ENCODE results near the gene RELCH. TPM values are rescaled to one million over a fixed set of nuclear protein-coding genes. Genes with fewer than 3 reads are reported as not detected.

The RELCH gene
- total RNA-seq, 4 donors from 2014 or later = 46.7 to 77.9 (median 55.0) TPM

GRCh38 chr18:62326646-62327348 lies 139.7 kb downstream of the RELCH start:
- no peak overlapping the region for H3K4me3 ChIP-seq (ENCODE audit: low read depth, poor library complexity, severe bottlenecking)
- no peak for TF ChIP-seq POLR2A (IDR thresholded peaks at IDR 0.05)
- TF ChIP-seq CTCF (IDR thresholded peaks at IDR 0.05) = no peak
- DNase-seq (ENCODE audit: low spot score in 2 of 2) = no peak
- WGBS, 2 donors = 54 to 55% methylated on average over 11 to 12 of the region's 12 CpGs
- intact Hi-C loops (cut with DNase I; ENCODE audit: low total_unique reads) = no loop called here

DNA sequence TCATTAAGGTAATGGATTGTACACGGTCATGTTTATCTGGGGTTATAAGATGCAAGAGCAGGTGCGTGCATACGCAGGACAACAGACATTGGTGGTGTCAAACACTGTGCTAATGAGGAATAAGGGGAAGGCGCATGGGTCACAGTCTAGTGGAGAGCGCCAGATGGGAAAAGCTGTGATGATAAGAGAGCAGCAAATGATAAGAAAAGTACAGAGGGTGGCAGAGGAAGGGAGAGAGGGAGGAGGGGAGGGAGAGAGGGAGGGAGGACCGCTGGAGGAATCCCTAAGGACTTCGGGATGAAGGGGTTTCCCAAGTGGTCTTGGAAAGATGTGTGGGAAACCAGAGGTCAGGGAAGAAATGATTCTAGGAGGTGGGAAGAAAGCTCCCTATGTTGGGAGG lies 140.9 kb downstream of the RELCH start:
- no peak overlapping the region for H3K4me3 ChIP-seq (ENCODE audit: low read depth, poor library complexity, severe bottlenecking)
- 82 to 84% methylated on average over 7 of the region's 7 CpGs for WGBS, 2 donors
- DNase-seq (ENCODE audit: low spot score in 2 of 2) = no peak

GRCh38 chr18:62328586-62329525 lies 141.8 kb downstream of the RELCH start:
- no peak for DNase-seq (ENCODE audit: low spot score in 2 of 2)
- no peak overlapping the region for H3K4me3 ChIP-seq (ENCODE audit: low read depth, poor library complexity, severe bottlenecking)
- intact Hi-C loops (cut with DNase I; ENCODE audit: low total_unique reads) = no loop called here
- 74 to 75% methylated on average over 6 of the region's 6 CpGs for WGBS, 2 donors
- TF ChIP-seq CTCF (IDR thresholded peaks at IDR 0.05) = no peak
- TF ChIP-seq POLR2A (IDR thresholded peaks at IDR 0.05) = no peak

More for the DNA sequence above, 140.9 kb downstream of the RELCH start:
- TF ChIP-seq POLR2A (IDR thresholded peaks at IDR 0.05) (no peak), CTCF (IDR thresholded peaks at IDR 0.05) (no peak)
- intact Hi-C loops (cut with DNase I; ENCODE audit: low total_unique reads) = no loop called here

DNA sequence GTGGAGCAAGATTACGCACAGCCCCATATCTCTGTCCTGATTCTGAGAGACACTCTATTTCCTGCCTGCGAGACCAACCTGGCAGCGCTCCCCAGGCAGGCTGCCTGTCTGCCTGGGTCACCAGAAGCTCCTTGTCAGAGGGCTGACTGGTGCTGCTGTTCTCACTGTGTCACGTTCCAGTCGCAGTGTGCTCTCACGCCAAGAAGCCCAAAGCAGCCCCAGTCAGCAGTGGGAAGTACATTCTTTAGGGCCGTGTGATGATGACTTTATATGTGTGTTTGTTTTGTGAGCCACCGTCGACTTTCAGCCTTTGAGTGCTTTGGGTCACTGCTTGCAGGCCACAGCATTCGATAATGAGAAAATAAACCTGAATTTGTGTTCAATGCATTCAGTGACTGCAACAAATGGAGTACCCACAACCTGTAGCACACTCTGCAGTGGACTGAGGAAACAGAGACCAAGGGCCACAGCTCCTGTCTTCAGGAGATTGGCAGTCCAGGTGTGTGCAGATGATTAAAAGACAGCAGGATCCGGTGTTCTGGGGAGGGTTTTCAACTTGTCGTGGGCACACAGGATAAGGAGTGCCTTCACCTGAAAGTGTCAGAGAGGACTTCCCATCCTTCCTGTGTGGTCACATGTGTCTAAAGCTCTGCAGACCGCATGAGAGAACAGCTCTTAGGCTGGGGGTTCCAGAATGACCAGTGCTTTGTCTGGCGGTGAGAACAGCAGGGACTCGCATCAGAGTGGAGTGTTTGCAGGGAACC lies 142.8 kb downstream of the RELCH start:
- DNase-seq (ENCODE audit: low spot score in 2 of 2) = no peak
- intact Hi-C loops (cut with DNase I; ENCODE audit: low total_unique reads) = no loop called here
- H3K4me3 ChIP-seq (ENCODE audit: low read depth, poor library complexity, severe bottlenecking) = no peak overlapping the region
- WGBS, 2 donors = 67 to 68% methylated on average over 15 of the region's 15 CpGs
- TF ChIP-seq CTCF (IDR thresholded peaks at IDR 0.05) (no peak), POLR2A (IDR thresholded peaks at IDR 0.05) (no peak)

DNA sequence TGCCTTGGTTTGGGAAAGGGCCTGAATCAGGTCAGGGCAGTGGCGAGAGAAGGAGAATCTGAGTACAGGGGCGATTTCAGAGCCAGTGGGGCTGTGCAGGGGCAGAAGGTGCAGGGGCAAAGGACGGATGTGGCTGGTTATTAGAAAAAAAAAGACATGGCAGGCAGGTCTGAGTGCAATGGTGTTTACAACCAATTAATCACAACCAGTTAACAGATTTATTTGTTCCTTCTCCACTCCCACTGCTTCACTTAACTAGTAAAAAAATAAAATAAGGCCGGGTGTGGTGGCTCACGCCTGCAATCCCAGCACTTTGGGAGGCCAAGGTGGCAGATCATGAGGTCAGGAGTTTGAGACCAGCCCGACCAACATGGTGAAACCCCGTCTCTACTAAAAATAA lies 143.6 kb downstream of the RELCH start:
- DNase-seq (ENCODE audit: low spot score in 2 of 2) = no peak
- WGBS, 2 donors = 85 to 90% methylated on average over 7 of the region's 7 CpGs
- TF ChIP-seq POLR2A (IDR thresholded peaks at IDR 0.05) (no peak), CTCF (IDR thresholded peaks at IDR 0.05) (no peak)
- intact Hi-C loops (cut with DNase I; ENCODE audit: low total_unique reads) = no loop called here
- H3K4me3 ChIP-seq (ENCODE audit: low read depth, poor library complexity, severe bottlenecking) = no peak overlapping the region

All from lower leg skin (tissue), 4 donors.